ENCODE measurements around the gene DCAF12.

- TF ChIP-seq USF2 (IDR thresholded peaks at IDR 0.05; ENCODE audit: low read depth, low read length): no peak
- TF ChIP-seq CHD1 (IDR thresholded peaks at IDR 0.05; ENCODE audit: low read depth, low read length): no peak
- TF ChIP-seq CTCF (conservative IDR thresholded peaks at IDR 0.05; ENCODE audit: low read depth, low read length): no peak
- no peak for TF ChIP-seq RFX5 (IDR thresholded peaks at IDR 0.05; ENCODE audit: low read depth, low read length)
- TF ChIP-seq POLR2A (IDR thresholded peaks at IDR 0.05; ENCODE audit: low read depth, low read length): no peak
- TF ChIP-seq FOS (IDR thresholded peaks at IDR 0.05; ENCODE audit: low read depth, low read length): no peak
- no peak for TF ChIP-seq SMC3 (IDR thresholded peaks at IDR 0.05; ENCODE audit: low read depth, low read length)
- no peak for TF ChIP-seq MAZ (IDR thresholded peaks at IDR 0.05; ENCODE audit: borderline replicate concordance, low read depth, low read length)
- no peak for TF ChIP-seq RCOR1 (IDR thresholded peaks at IDR 0.05; ENCODE audit: insufficient replicate concordance, low read length)
- no peak for TF ChIP-seq CEBPB (IDR thresholded peaks at IDR 0.05; ENCODE audit: low read depth, low read length)
- TF ChIP-seq BHLHE40 (IDR thresholded peaks at IDR 0.05; ENCODE audit: low read depth, low read length): no peak
- no peak for TF ChIP-seq MAFK (IDR thresholded peaks at IDR 0.05; ENCODE audit: low read depth, low read length)
- no peak for TF ChIP-seq RAD21 (IDR thresholded peaks at IDR 0.05; ENCODE audit: low read length)
- no peak for TF ChIP-seq ELK1 (IDR thresholded peaks at IDR 0.05; ENCODE audit: borderline replicate concordance, low read depth, low read length)
Observed at GRCh38 chr9:34069831-34070230, 56.7 kb downstream of the DCAF12 start.
